ENCODE data around the gene ZNF777.

ZNF777 gene

DNA sequence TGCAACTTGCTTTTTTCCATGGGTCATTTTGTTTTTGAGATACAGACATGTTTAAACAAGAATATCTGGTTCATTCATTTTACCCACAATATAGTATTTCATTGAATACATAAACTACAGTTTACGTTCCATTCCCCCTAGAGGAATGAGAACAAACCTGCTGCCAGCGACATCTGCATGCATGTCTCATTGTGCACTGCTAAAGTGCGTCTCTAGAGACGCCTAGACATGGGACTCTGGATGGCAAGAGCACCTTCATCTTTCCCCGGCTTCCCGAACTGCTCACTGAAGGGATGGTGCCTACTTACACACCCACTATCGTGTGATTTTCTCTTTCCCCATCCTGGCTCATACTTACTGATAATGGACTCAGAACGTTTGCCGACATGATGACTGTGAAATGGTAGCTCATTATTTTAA is 1.2 kb upstream of the ZNF777 start:
- no peak for DNase-seq (ENCODE audit: low spot score)
- TF ChIP-seq CTCF (IDR thresholded peaks at IDR 0.05; ENCODE audit: extremely low read depth, insufficient read depth, missing control alignments) = no peak
- in situ Hi-C loops (cut with MboI; ENCODE audit: low pct_unique_long_range_greater_than_20kb, low sequenced_read_pairs, unreplicated experiment) = no loop called here

DNA sequence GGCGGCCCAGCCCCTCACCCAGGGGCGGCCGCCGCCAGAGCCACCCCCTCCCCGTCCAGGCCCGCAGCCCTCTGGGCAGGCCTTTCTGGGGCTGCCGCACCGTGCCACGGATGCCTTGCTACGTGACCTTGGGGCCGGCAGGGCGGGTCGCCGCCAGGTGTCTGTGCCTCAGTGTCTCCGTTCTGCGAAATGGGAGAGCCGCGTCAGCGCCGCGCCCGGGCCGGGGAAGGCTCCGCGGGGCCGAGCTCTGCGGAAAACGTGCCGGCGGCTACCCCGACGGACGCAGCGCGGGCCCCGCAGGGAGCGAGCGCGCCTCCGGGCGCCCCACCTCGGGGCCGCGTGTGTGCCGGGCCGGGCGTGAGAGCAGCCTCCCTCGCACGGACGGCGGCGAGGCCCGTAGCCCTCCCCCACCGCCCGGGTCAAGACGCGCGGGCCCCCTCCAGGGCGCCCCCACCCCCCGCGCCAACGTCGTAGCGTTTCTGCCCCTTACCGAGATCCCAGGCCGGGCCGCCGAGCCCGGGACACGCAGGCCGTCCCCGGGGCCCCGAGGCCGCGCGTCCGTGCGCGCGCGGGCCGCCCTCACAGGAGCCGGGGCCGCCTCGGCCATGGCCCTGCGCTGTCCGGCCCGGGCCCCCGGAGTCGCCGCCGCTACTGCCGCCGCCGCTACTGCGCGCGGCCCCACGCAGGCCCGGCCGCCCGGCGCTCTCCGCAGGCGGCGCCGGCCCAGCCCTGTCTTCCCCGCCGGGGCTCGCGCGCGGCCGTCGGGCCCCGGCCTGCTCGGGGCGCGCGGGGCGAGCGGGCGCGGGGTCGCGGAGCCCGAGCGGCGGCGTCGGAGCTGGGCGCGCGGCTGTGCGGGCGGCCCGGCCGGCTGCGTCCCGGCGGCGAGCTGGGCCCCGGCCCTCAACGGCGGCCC is 1.1 kb downstream of the ZNF777 start:
- peak; percentile 79 for DNase-seq (ENCODE audit: low spot score)

GRCh38 chr7:149459201-149459539 is 1.7 kb downstream of the ZNF777 start:
- DNase-seq (ENCODE audit: low spot score) = no peak
- in situ Hi-C loops (cut with MboI; ENCODE audit: low pct_unique_long_range_greater_than_20kb, low sequenced_read_pairs, unreplicated experiment) = no loop called here
- TF ChIP-seq CTCF (IDR thresholded peaks at IDR 0.05; ENCODE audit: extremely low read depth, insufficient read depth, missing control alignments) = no peak

More for the DNA sequence above, 1.1 kb downstream of the ZNF777 start:
- in situ Hi-C loops (cut with MboI; ENCODE audit: low pct_unique_long_range_greater_than_20kb, low sequenced_read_pairs, unreplicated experiment) = no loop called here
- TF ChIP-seq CTCF (IDR thresholded peaks at IDR 0.05; ENCODE audit: extremely low read depth, insufficient read depth, missing control alignments) = no peak

DNA sequence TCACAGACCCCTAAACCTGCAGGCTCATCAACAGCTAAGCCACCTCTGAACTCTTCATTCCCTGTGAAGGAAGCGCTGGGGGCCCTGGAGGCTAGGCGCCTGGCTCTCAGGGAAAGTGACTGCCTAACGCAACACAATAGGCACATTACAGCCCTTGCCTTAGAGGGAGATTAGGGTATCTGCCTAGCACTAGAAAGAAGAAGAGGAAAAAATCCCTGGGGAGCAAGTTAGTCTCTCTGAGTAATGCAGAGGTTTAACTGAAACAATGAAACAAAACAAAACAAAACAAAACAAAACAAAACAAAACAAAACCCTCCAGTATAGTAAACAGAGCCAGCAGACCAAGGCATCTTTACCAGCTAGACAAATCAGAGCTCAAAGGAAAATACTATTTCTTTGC is 2.6 kb downstream of the ZNF777 start:
- in situ Hi-C loops (cut with MboI; ENCODE audit: low pct_unique_long_range_greater_than_20kb, low sequenced_read_pairs, unreplicated experiment) = no loop called here
- no peak for TF ChIP-seq CTCF (IDR thresholded peaks at IDR 0.05; ENCODE audit: extremely low read depth, insufficient read depth, missing control alignments)
- DNase-seq (ENCODE audit: low spot score) = no peak

- DNase-seq (ENCODE audit: low spot score) = no peak
- in situ Hi-C loops (cut with MboI; ENCODE audit: low pct_unique_long_range_greater_than_20kb, low sequenced_read_pairs, unreplicated experiment) = no loop called here
- TF ChIP-seq CTCF (IDR thresholded peaks at IDR 0.05; ENCODE audit: extremely low read depth, insufficient read depth, missing control alignments) = no peak
Measured at GRCh38 chr7:149457766-149458165, 3.1 kb downstream of the ZNF777 start.

DNA sequence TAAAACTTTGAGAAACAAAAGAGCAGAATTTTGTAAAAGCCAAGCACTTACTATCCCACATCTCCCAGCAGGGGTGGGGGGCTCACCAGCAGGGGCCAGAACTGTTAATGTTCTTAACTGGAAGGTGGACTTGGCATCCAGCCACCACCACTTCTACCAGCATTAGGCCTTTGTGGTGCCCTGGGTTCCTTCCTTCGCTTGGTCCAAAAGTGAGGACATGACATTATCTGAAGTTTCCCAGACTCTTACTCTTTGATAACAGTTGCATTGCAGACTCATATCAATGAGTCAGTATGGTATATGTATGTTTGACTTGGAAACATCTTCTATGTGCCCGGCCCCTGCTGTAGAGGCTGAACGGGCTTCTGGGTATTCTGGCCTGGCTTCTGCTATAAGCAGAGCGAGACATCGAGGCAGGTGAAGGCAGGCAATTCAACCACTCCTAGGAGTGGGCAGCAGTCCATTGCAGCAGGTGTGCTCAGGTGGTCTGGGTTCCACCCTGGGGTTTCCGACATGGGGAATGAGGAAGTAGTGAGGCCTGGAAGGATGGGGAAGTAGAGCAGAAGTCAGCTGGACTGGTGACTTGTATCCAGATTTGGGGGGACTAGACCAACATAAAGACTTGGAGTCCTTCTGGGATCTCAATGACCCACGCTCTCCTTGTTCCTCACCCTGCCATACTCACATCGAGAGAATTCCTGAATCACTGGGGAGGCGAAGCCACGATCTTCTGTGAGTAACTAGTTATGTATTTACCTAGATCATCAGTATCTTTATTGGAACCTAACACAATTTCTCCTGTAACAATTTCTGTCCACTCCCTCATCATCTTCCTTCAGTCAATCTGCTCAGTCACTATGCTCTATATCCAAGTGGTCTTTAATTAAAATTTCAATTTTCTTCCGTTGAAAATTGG is 4.1 kb downstream of the ZNF777 start:
- DNase-seq (ENCODE audit: low spot score) = no peak
- no peak for TF ChIP-seq CTCF (IDR thresholded peaks at IDR 0.05; ENCODE audit: extremely low read depth, insufficient read depth, missing control alignments)
- in situ Hi-C loops (cut with MboI; ENCODE audit: low pct_unique_long_range_greater_than_20kb, low sequenced_read_pairs, unreplicated experiment) = no loop called here

All from GM13977 (cell line).